Aorta (tissue), 5 donors: ENCODE results near the gene GCK. TPM values are rescaled to one million over a fixed set of nuclear protein-coding genes. Genes with fewer than 3 reads are reported as not detected.

Experiments used
- ATAC-seq: fragments of 200-7000 bp; cut with Tn5 transposase; one replicate; pipeline ENCODE4 v1.9.1; 2022; ENCODE audit warnings: moderate library complexity; ENCODE audit not compliant: low FRiP score
- DNase-seq, 2 donors: peaks; one replicate each; pipeline ENCODE4 v3.0.0-alpha.2; 2020
- H3K27ac ChIP-seq, 2 donors: one replicate each; pipeline ENCODE4 v1.5.1; 2013; ENCODE audit warnings: low read length in 2 of 2, mild to moderate bottlenecking in 2 of 2, moderate library complexity in 2 of 2, control low read depth in 1 of 2, inconsistent platforms in 1 of 2, low read depth in 1 of 2
- H3K27me3 ChIP-seq, 2 donors: one replicate each; pipeline ENCODE4 v1.6.1; 2013; ENCODE audit warnings: control low read depth in 1 of 2, low read length in 1 of 2, mild to moderate bottlenecking in 1 of 2, moderate library complexity in 1 of 2; ENCODE audit not compliant: insufficient read depth in 2 of 2, control insufficient read depth in 1 of 2
- H3K36me3 ChIP-seq, 2 donors: one replicate each; pipeline ENCODE4 v1.6.1; 2013; ENCODE audit warnings: control low read depth in 1 of 2, low read length in 1 of 2, mild to moderate bottlenecking in 1 of 2; ENCODE audit not compliant: insufficient read depth in 2 of 2, control insufficient read depth in 1 of 2
- H3K4me1 ChIP-seq, 2 donors: one replicate each; pipeline ENCODE4 v1.6.1; 2013; ENCODE audit warnings: low read length in 2 of 2, control low read depth in 1 of 2, mild to moderate bottlenecking in 1 of 2, moderate library complexity in 1 of 2; ENCODE audit not compliant: insufficient read depth in 2 of 2, control insufficient read depth in 1 of 2
- H3K4me3 ChIP-seq, 2 donors: one replicate each; pipeline ENCODE4 v1.5.1; 2013; ENCODE audit warnings: low read length in 2 of 2, control low read depth in 1 of 2, mild to moderate bottlenecking in 1 of 2
- H3K9me3 ChIP-seq: one replicate; pipeline ENCODE4 v1.6.1; 2013; ENCODE audit warnings: mild to moderate bottlenecking, low read length; ENCODE audit not compliant: control insufficient read depth
- WGBS, 2 donors: extraction: QIAGEN DNeasy Blood & Tissue Kit; methylation state at CpG; one replicate each; pipeline ENCODE4 v1.1.7; 2013; 5-methylcytosine and 5-hydroxymethylcytosine counted together
- intact Hi-C, 2 donors: fragments of 100-400 bp; cut with DNase I; formaldehyde crosslinking; loops; one replicate each; pipeline versions ENCODE4 v1.14.2 to v1.15.0; 2022
- polyA plus RNA-seq, 2 donors: library from polyadenylated mRNA; stranded (reverse); fragments of 200-250 nt; gene quantifications; one replicate each; pipeline ENCODE4 v1.2.3, GENCODE V29; 2013
- total RNA-seq, 2 donors: library from RNA; stranded (reverse); fragmentation: NEBNext Ultra II Directional; extraction: Animal tissue kit (Norgen Biotek cat#: 25700); gene quantifications; one replicate each; pipeline ENCODE4 v1.2.1, GENCODE V29; 2021
- donor health status: healthy with polysubstance abuse.
- donor health status: Bipolar disorder and iron deficiency.
- donor health status: DM: no; HTN: no; CAD: no.
- donor health status: DM: no; HTN: no; CAD: no.
- donor health status: DM: yes; HTN: yes; CAD: no.

The GCK gene
- total and polyA plus RNA-seq, 4 donors, result 1.2 to 6.6 (median 2.0) TPM

- Histone ChIP-seq H3K27me3 (no peaks in the 10 kb centered on the region), H3K4me1 (no peaks in the 10 kb centered on the region), H3K9me3 (no peaks in the 10 kb centered on the region), H3K27ac (no peak overlapping the region), H3K4me3 (no peak overlapping the region), H3K36me3 (no peaks in the 10 kb centered on the region)
- 69 to 79% methylated on average over 10 of the region's 10 CpGs for WGBS, 2 donors
- DNase-seq, result peak in 1 of 2 donors; percentile 55
- intact Hi-C loops, result no loop called here
- no peak for ATAC-seq
Observed at GRCh38 chr7:44158096-44158872, 31.0 kb downstream of the GCK start.

GRCh38 chr7:44157116-44158080, 31.8 kb downstream of the GCK start:
- peak in 1 of 2 donors; percentile 55 for DNase-seq
- no peaks in the 10 kb centered on the region for H3K9me3 ChIP-seq

DNA sequence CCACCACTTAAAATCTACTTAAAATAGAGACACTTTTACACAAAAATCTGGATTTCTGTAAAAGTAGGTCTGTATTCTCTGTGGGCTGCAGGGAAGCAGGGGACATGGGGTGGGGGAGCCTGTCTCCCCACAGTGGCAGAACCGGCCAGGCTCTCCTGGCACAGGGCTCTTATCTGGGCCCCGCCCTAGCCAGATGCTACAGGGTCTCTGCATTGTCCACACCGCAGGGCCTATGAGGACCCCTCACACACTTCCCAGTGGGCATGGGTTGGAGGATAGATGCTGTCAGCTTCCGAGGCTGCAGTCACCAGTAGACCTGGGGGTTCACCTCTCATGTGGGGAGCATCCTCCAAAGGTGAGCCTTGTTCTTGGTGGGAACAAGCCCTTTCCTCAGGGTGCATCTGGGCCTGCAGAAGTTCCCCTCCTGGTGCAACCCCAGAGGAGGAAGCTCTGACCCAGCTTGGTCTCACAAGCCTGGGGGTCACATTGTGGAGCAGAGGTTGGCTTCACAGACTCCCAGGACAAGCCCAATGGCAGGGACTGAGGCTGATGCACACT, 32.7 kb downstream of the GCK start:
- ATAC-seq, result no peak
- 86 to 90% methylated on average over 4 of the region's 4 CpGs for WGBS, 2 donors
- intact Hi-C loops, result no loop called here

More at GRCh38 chr7:44157116-44158080, 31.8 kb downstream of the GCK start:
- H3K4me1 ChIP-seq, result no peaks in the 10 kb centered on the region
- H3K27ac ChIP-seq, result no peak overlapping the region
- intact Hi-C loops, result no loop called here
- no peak for ATAC-seq
- no peaks in the 10 kb centered on the region for H3K27me3 ChIP-seq
- no peak overlapping the region for H3K4me3 ChIP-seq
- 85 to 86% methylated on average over 15 of the region's 15 CpGs for WGBS, 2 donors
- H3K36me3 ChIP-seq, result no peaks in the 10 kb centered on the region

GRCh38 chr7:44155191-44156185, 33.8 kb downstream of the GCK start:
- no peaks in the 10 kb centered on the region for H3K4me1 ChIP-seq
- peak in 1 of 2 donors; percentile 55 for DNase-seq
- H3K27ac ChIP-seq, result no peak overlapping the region
- intact Hi-C loops, result no loop called here
- no peak for ATAC-seq
- WGBS, 2 donors, result 83 to 85% methylated on average over 8 of the region's 8 CpGs
- no peak overlapping the region for H3K4me3 ChIP-seq
- H3K9me3 ChIP-seq, result no peaks in the 10 kb centered on the region
- H3K27me3 ChIP-seq, result no peaks in the 10 kb centered on the region
- H3K36me3 ChIP-seq, result no peaks in the 10 kb centered on the region

More for the DNA sequence above, 32.7 kb downstream of the GCK start:
- H3K27ac ChIP-seq, result no peak overlapping the region
- H3K9me3 ChIP-seq, result no peaks in the 10 kb centered on the region
- H3K36me3 ChIP-seq, result no peaks in the 10 kb centered on the region
- H3K27me3 ChIP-seq, result no peaks in the 10 kb centered on the region
- peak in 1 of 2 donors; percentile 48 for DNase-seq
- no peak overlapping the region for H3K4me3 ChIP-seq
- no peaks in the 10 kb centered on the region for H3K4me1 ChIP-seq

- DNase-seq, result peak in 1 of 2 donors; percentile 48
- no peak overlapping the region for H3K4me3 ChIP-seq
- no peak overlapping the region for H3K27ac ChIP-seq
- 79 to 87% methylated on average over 3 of the region's 3 CpGs for WGBS, 2 donors
- H3K4me1 ChIP-seq, result no peaks in the 10 kb centered on the region
- intact Hi-C loops, result no loop called here
- H3K27me3 ChIP-seq, result no peaks in the 10 kb centered on the region
- H3K36me3 ChIP-seq, result no peaks in the 10 kb centered on the region
- ATAC-seq, result no peak
- no peaks in the 10 kb centered on the region for H3K9me3 ChIP-seq
Observed at GRCh38 chr7:44154703-44155102, 34.5 kb downstream of the GCK start.

GRCh38 chr7:44153948-44154335, 35.3 kb downstream of the GCK start:
- 82 to 89% methylated on average over 5 of the region's 5 CpGs for WGBS, 2 donors
- H3K27me3 ChIP-seq, result no peaks in the 10 kb centered on the region
- H3K4me3 ChIP-seq, result no peak overlapping the region
- ATAC-seq (no peak), DNase-seq (peak in 1 of 2 donors; percentile 63)
- no peaks in the 10 kb centered on the region for H3K9me3 ChIP-seq
- no peaks in the 10 kb centered on the region for H3K4me1 ChIP-seq
- intact Hi-C loops, result no loop called here
- H3K27ac ChIP-seq, result no peak overlapping the region
- H3K36me3 ChIP-seq, result no peaks in the 10 kb centered on the region

DNA sequence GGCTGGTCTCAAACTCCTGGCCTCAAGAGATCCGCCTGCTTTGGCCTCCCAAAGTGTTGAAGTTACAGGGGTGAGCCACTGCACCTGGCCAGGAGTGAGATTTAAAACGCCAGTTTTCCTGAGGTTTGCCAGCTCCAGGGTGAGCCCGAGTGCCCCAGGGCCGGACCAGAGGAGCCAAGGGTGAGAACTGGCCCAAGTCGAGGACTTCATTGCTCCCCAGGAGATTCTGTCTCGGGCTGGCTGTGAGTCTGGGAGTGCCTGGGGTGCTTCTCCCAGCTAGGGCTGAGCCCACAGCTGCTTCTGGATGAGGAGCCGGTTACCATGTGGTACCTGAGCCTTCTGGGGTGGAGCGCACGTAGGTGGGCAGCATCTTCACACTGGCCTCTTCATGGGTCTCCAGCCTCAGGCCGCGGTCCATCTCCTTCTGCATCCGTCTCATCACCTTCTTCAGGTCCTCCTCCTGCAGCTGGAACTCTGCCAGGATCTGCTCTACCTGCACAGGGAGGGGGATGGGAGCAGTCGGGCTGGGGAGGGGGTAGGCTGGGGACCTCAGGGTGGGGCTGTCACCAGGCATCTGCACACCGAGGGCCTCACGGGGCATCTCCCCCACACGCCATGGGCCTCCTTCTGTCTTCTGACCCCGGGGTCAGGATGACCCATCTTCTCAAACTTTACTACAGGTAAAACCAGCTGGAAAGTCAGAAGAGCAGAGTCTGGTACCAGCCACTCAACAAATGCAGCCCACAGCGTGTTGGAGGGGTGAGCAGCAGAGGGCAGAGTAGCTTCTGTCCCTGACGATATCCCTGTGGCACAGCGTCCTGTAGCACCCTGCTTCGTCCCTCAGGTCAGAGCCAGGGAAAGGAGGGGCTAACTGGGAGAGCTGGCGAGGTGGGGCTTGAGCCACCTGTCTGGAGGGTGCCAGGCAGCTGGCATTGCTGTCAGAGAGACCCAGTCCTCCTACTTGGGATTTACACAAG, 36.0 kb downstream of the GCK start:
- intact Hi-C loops, result no loop called here
- Histone ChIP-seq H3K27me3 (no peaks in the 10 kb centered on the region), H3K36me3 (no peaks in the 10 kb centered on the region), H3K4me3 (no peak overlapping the region), H3K4me1 (no peaks in the 10 kb centered on the region), H3K27ac (no peak overlapping the region), H3K9me3 (no peaks in the 10 kb centered on the region)
- DNase-seq (peak in 1 of 2 donors; percentile 66), ATAC-seq (no peak)
- WGBS, 2 donors, result 87 to 89% methylated on average over 22 of the region's 22 CpGs
